Neural cell (in vitro differentiated cells): ENCODE data around the gene MYO1D.

Source experiments
- CTCF ChIP-seq: fragments of 450-650 bp; IDR thresholded peaks from 2 replicates; pipeline ENCODE4 v1.5.1; 2014; ENCODE audit warnings: antibody characterized with exemption, mild to moderate bottlenecking, moderate library complexity; ENCODE audit not compliant: poor library complexity, severe bottlenecking
- MXI1 ChIP-seq: fragments of 450-650 bp; conservative IDR thresholded peaks from 2 replicates; pipeline ENCODE4 v1.6.1; 2014; ENCODE audit warnings: antibody characterized with exemption, mild to moderate bottlenecking; ENCODE audit not compliant: poor library complexity, severe bottlenecking

- TF ChIP-seq CTCF (no peak), MXI1 (no peak)
Observed at GRCh38 chr17:32822996-32823395, 53.9 kb downstream of the MYO1D start.
